ENCODE results near the gene TMX3. TPM values are rescaled to one million over a fixed set of nuclear protein-coding genes. Genes with fewer than 3 reads are reported as not detected.

The TMX3 gene
- total RNA-seq, 2 donors from 2014 or later = 24.4 to 25.9 TPM

DNA sequence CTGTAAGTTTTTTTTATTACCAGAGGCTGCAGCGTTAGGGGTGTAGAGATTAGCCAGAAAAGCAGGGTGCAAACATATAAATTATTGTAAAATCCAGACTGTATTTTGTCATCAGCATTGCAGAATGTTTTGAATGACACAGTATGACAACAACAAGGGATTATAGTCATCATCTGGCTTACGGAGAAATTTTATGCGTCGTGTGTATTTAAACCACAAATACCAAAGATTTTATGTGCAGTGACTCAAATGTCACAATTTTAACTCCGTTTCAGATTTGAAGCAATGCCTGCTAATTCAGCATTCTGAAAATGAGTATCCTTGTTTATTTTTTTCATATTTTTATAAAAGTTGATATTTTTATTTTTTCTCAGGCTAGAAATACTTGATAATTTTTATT lies 19.4 kb upstream of the TMX3 start:
- H3K9me3 ChIP-seq = no peaks in the 10 kb centered on the region
- H3K9ac ChIP-seq (ENCODE audit: low read depth in 2 of 2, low read length in 2 of 2) = no peak overlapping the region
- no peak overlapping the region for H3K27ac ChIP-seq
- H3K4me3 ChIP-seq = no peak overlapping the region
- no peaks in the 10 kb centered on the region for H3K27me3 ChIP-seq
- DNase-seq = no peak
- H3K36me3 ChIP-seq = no peaks in the 10 kb centered on the region
- H3K4me1 ChIP-seq = no peaks in the 10 kb centered on the region
- TF ChIP-seq, protein P1, sequence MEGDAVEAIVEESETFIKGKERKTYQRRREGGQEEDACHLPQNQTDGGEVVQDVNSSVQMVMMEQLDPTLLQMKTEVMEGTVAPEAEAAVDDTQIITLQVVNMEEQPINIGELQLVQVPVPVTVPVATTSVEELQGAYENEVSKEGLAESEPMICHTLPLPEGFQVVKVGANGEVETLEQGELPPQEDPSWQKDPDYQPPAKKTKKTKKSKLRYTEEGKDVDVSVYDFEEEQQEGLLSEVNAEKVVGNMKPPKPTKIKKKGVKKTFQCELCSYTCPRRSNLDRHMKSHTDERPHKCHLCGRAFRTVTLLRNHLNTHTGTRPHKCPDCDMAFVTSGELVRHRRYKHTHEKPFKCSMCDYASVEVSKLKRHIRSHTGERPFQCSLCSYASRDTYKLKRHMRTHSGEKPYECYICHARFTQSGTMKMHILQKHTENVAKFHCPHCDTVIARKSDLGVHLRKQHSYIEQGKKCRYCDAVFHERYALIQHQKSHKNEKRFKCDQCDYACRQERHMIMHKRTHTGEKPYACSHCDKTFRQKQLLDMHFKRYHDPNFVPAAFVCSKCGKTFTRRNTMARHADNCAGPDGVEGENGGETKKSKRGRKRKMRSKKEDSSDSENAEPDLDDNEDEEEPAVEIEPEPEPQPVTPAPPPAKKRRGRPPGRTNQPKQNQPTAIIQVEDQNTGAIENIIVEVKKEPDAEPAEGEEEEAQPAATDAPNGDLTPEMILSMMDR (IDR thresholded peaks at IDR 0.05) = no peak
- intact Hi-C loops (cut with DNase I) = no loop called here

DNA sequence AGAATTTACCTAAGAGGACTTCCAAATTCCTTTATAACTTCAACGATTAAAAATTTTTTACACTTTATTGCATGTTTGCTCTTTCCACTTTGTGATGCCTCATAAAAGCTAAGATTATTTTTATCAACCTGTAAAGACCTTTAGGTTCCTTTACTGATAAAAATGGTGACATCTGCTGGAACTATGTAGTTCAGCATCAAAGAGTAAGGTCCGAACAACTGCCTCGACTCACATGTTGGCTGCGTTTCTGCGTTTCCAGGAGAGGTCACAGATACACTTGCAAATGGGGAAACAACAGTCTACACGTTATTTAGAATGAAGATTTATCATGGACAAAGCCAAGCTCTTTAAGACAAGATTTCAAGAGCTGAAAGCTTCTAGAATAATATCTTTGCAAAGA lies 18.8 kb upstream of the TMX3 start:
- Histone ChIP-seq H3K36me3 (no peaks in the 10 kb centered on the region), H3K4me3 (no peak overlapping the region), H3K4me1 (no peaks in the 10 kb centered on the region), H3K9me3 (no peaks in the 10 kb centered on the region), H3K27ac (no peak overlapping the region), H3K27me3 (no peaks in the 10 kb centered on the region), H3K9ac (ENCODE audit: low read depth in 2 of 2, low read length in 2 of 2) (no peak overlapping the region)
- TF ChIP-seq, protein P1 (IDR thresholded peaks at IDR 0.05) = no peak
- no peak for DNase-seq
- intact Hi-C loops (cut with DNase I) = no loop called here

DNA sequence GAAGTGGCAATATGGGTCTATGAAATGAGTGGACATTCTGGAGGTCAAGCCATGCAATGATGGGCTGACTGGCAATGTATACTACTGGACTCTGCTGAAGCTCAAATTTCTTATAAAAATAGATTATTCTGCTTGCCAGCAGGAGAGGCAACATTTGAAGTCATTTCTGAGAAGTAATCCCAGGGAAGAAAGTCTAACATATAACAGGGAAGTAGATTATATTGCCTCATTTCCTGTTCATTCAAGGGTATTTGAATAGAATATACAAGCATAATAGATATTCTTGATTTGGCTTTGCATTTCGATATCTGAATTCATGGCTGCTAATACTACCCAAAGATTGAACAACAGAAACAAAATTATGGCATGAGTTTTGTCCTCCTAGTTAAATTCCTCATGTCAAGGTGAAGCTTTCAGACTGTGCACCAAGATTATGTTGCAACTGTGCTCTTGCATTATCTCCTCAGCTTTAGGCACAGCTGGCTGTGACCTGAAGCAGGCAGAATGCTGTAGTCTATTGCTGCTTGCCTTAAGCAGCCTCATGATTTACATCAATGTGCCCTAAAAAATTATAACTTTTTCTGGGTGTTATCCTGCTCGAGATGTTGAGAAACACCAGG lies 13.3 kb upstream of the TMX3 start:
- no peak overlapping the region for H3K9ac ChIP-seq (ENCODE audit: low read depth in 2 of 2, low read length in 2 of 2)
- intact Hi-C loops (cut with DNase I) = no loop called here
- no peaks in the 10 kb centered on the region for H3K4me1 ChIP-seq
- no peak overlapping the region for H3K27ac ChIP-seq
- TF ChIP-seq, protein P1 (IDR thresholded peaks at IDR 0.05) = no peak
- no peaks in the 10 kb centered on the region for H3K9me3 ChIP-seq
- no peak overlapping the region for H3K4me3 ChIP-seq
- DNase-seq = no peak
- H3K27me3 ChIP-seq = no peaks in the 10 kb centered on the region
- no peaks in the 10 kb centered on the region for H3K36me3 ChIP-seq

DNA sequence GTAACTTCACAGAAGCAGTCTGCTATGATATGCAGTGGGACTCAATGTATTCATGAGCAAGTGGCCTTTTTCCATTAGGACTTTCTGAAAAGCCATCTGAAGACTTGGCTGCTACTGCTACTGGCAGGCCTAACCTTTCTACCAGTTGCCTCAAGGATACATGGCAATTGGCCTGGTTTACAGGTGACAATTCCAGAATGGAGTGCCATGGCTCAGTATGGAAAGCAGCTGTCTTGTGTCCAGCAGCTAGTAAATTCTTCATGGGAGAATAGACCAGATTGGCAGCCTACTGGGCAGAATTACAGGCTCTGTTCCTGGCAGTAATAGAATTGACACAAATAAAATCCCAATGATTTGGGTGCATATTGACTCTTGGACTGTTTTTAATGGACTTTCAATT lies 12.6 kb upstream of the TMX3 start:
- no peak overlapping the region for H3K9ac ChIP-seq (ENCODE audit: low read depth in 2 of 2, low read length in 2 of 2)
- H3K4me1 ChIP-seq = no peaks in the 10 kb centered on the region
- no peaks in the 10 kb centered on the region for H3K9me3 ChIP-seq
- no peaks in the 10 kb centered on the region for H3K36me3 ChIP-seq
- TF ChIP-seq, protein P1 (IDR thresholded peaks at IDR 0.05) = no peak
- H3K4me3 ChIP-seq = no peak overlapping the region
- no peaks in the 10 kb centered on the region for H3K27me3 ChIP-seq
- intact Hi-C loops (cut with DNase I) = no loop called here
- no peak for DNase-seq
- no peak overlapping the region for H3K27ac ChIP-seq

DNA sequence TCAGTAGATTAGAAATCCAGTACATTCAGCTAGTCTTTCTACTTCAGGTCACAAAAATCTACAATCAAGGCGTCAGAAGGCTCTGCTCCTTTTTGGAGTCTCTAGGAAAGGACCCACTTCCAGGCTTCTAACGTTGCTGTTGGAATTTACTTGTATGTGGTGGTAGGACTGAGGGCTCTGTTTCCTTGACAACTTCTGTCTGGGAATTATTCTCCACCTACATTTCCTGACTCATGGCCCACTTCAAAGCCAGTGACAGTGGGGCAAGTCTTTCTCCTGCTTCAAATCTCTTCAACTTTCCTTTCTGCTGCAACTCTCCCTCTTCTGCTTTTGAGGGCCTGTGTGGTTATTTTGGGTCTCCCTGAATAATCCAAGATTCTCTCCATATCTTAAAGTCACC lies 10.4 kb upstream of the TMX3 start:
- Histone ChIP-seq H3K36me3 (no peaks in the 10 kb centered on the region), H3K9ac (ENCODE audit: low read depth in 2 of 2, low read length in 2 of 2) (no peak overlapping the region), H3K4me1 (no peaks in the 10 kb centered on the region), H3K9me3 (no peaks in the 10 kb centered on the region), H3K4me3 (no peak overlapping the region), H3K27me3 (no peaks in the 10 kb centered on the region), H3K27ac (no peak overlapping the region)
- no peak for DNase-seq
- intact Hi-C loops (cut with DNase I) = no loop called here
- TF ChIP-seq, protein P1 (IDR thresholded peaks at IDR 0.05) = no peak

Measured in colonic mucosa (tissue), 4 donors.